Mucosa of descending colon (tissue), 3 donors: Measurements from ENCODE around the gene ARID1A. TPM values are rescaled to one million over a fixed set of nuclear protein-coding genes. Genes with fewer than 3 reads are reported as not detected.
"Not testable (repeated sequence)": the region's sequence is repeated elsewhere in the genome, so short reads cannot be mapped to it uniquely, and the experiment has no call there.

Experiments
- ATAC-seq: fragments of 200-7000 bp; cut with Tn5 transposase; one replicate; pipeline ENCODE4 v1.9.1; 2020; ENCODE audit warnings: mild to moderate bottlenecking, moderate library complexity
- DNase-seq, 3 donors: peaks; one replicate each; pipeline ENCODE4 v3.0.0-alpha.2; 2020
- H3K36me3 ChIP-seq: fragments of 200-600 bp; one replicate; pipeline ENCODE4 v1.8.0; 2021; ENCODE audit warnings: low read depth, mild to moderate bottlenecking
- H3K4me1 ChIP-seq: fragments of 200-600 bp; one replicate; pipeline ENCODE4 v1.8.0; 2021; ENCODE audit warnings: low read depth, mild to moderate bottlenecking
- H3K4me3 ChIP-seq: fragments of 200-600 bp; one replicate; pipeline ENCODE4 v1.8.0; 2021; ENCODE audit warnings: mild to moderate bottlenecking
- H3K9me3 ChIP-seq: fragments of 200-600 bp; one replicate; pipeline ENCODE4 v1.8.0; 2021; ENCODE audit warnings: mild to moderate bottlenecking
- CTCF ChIP-seq: fragments of 200-600 bp; IDR thresholded peaks from one replicate; pipeline ENCODE4 v1.8.0; 2022; ENCODE audit warnings: antibody characterized with exemption, mild to moderate bottlenecking
- intact Hi-C, 2 donors: fragments of 100-400 bp; cut with DNase I in 1 of 2; cut with micrococcal nuclease in 1 of 2; formaldehyde crosslinking; loops; one replicate each; pipeline versions ENCODE4 v1.11.0 to v1.11.1; 2022; cut with DNase I, micrococcal nuclease
- total RNA-seq, 3 donors: library from RNA; stranded (reverse); fragmentation: NEBNext Ultra II Directional in 2 of 3; extraction: Animal tissue kit (Norgen Biotek cat#: 25700) in 2 of 3; gene quantifications; one replicate each; pipeline versions ENCODE4 v1.2.1 to v1.2.4, GENCODE V29; 2021 to 2023
- donor health status: DM: no; HTN: no; CAD: no; lungs with moderate emphysema.
- donor health status: DM: no; HTN: no; CAD: no.
- donor health status: DM: no; HTN: yes; CAD: no.

The ARID1A gene
- total RNA-seq, 3 donors from 2014 or later, result 59.9 to 81.2 (median 65.4) TPM

GRCh38 chr1:26701266-26701994, 5.6 kb downstream of the ARID1A start:
- H3K36me3 ChIP-seq, result peaks cover 5% of the 10 kb centered on the region
- peaks cover 76% of the 10 kb centered on the region for H3K4me1 ChIP-seq
- ATAC-seq, result no peak
- H3K4me3 ChIP-seq, result no peak overlapping the region
- DNase-seq, result no peak
- no peak for TF ChIP-seq CTCF
- intact Hi-C loops, result no loop called here
- H3K9me3 ChIP-seq, result no peaks in the 10 kb centered on the region

- Histone ChIP-seq H3K36me3 (peaks cover 5% of the 10 kb centered on the region), H3K9me3 (no peaks in the 10 kb centered on the region), H3K4me3 (no peak overlapping the region), H3K4me1 (peaks cover 83% of the 10 kb centered on the region)
- no peak for TF ChIP-seq CTCF
- ATAC-seq, result no peak
- DNase-seq, result no peak
- intact Hi-C loops, result no loop called here
Measured at GRCh38 chr1:26701995-26702679, 6.3 kb downstream of the ARID1A start.

DNA sequence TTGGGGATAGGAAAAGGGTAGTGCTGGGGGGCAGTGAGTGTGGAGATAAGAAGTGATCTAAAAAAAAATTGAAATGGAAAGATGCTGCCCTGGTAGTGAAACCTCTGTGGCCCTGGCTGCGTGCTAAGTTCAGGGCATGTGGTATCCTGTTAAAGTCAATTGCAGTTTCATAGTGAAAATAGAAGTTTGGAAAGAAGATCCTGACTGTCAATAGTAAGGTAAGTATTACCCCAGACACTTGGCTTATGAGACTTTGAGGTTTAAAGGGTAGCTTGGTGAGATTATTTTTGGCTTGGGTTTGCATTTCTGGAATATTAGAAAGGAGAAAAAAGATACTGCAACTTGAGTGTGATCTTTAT, 6.8 kb downstream of the ARID1A start:
- Histone ChIP-seq H3K36me3 (peaks cover 5% of the 10 kb centered on the region), H3K9me3 (no peaks in the 10 kb centered on the region), H3K4me3 (no peak overlapping the region), H3K4me1 (peaks cover 88% of the 10 kb centered on the region)
- intact Hi-C loops, result no loop called here
- DNase-seq, result no peak
- TF ChIP-seq CTCF, result no peak
- no peak for ATAC-seq

DNA sequence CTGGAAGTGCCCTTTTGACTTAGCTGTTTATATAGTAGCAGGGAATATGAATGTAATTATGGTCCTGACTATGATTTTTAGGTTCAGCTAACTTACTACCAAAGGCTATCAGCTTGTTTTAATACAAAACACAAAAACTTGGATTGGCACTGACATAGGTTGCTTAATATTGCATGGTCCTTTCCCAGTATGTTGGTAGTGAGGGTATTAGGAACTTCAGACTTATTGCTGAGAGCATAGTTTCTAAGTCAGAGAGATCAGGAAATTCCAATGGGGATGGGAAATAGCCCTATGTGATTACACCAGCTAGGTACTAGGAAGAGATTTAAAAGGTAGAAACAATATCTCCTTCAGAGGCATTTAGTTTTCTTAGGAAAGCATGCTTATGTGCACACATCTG, 7.7 kb downstream of the ARID1A start:
- no peaks in the 10 kb centered on the region for H3K36me3 ChIP-seq
- no peak for DNase-seq
- intact Hi-C loops, result no loop called here
- H3K4me1 ChIP-seq, result peaks cover 85% of the 10 kb centered on the region
- ATAC-seq, result no peak
- H3K4me3 ChIP-seq, result no peak overlapping the region
- no peaks in the 10 kb centered on the region for H3K9me3 ChIP-seq
- TF ChIP-seq CTCF, result no peak

- Histone ChIP-seq H3K9me3 (no peaks in the 10 kb centered on the region), H3K4me1 (peaks cover 74% of the 10 kb centered on the region), H3K36me3 (no peaks in the 10 kb centered on the region), H3K4me3 (no peak overlapping the region)
- no peak for ATAC-seq
- TF ChIP-seq CTCF, result no peak
- DNase-seq, result no peak
- intact Hi-C loops, result no loop called here
Measured at GRCh38 chr1:26704629-26705028, 8.8 kb downstream of the ARID1A start.

DNA sequence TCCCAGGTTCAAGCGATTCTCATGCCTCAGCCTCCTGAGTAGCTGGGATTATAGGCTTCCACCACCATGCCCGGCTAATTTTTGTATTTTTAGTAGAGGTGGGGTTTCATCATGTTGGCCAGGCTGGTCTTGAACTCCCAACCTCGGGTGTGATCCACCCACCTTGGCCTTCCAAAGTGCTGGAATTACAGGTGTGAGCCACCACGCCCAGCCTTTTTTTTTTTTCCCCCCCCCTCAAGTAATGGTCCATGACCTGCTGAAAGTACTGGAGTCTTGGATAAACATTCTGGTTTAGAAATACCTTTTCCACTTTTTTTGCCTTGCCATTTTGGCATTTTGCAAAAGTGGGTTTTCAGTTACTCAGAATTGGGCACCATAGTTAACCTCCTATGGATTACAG, 9.4 kb downstream of the ARID1A start:
- ATAC-seq, H3K4me3 ChIP-seq, intact Hi-C loops, H3K36me3 ChIP-seq, DNase-seq, H3K9me3 ChIP-seq: not testable (repeated sequence)
- peaks cover 69% of the 10 kb centered on the region for H3K4me1 ChIP-seq
